ENCODE results near the gene INPP5A.

The INPP5A gene

DNA sequence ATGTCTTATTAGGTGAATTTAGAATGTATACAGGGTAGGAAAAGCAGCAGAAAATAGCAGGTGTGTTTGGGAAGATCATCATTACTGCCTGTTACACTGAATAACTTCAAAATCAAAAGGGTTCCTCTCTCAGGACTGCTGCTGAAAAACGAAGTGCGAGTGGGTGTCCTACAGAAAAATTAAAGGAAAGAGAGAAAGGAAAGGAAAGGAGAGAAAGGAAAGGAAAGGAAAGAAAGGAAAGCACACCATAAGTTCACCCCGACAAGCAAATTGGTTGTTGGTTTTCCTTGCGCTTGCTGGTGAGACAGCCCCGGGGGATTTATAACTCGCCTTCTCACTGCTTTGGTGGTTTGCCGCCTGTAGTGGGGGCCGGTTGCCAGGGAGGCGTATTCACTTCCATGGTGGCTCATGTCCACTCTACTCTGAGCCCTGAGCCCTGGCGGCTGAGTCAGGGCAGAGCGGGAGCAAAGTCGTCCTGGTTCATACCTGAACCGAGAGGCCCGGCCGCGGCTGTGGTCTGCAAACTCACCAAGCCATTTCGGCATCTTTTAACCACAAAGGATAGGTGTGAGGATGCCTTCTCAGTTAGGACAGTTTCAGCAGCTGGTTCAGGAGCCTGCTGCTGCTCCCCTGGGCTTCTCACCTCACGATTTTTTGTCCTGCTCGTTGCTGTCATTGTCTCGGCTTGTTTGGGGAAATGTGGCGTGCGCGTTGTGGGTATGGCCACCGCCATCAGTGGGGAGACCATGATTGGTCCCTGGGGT lies 26.1 kb downstream of the INPP5A start:
- Histone ChIP-seq H3K4me3 (ENCODE audit: control insufficient read depth in 1 of 7, extremely low read depth in 1 of 7, insufficient read depth in 4 of 7, low read depth in 2 of 7, low read length in 6 of 7) (no peak overlapping the region), H3K27me3 (replicated peaks in 2 of 5; ENCODE audit: control insufficient read depth in 4 of 5, insufficient read depth in 5 of 5, low read length in 4 of 5) (no peaks in the 10 kb centered on the region), H3K36me3 (ENCODE audit: control insufficient read depth in 4 of 4, insufficient read depth in 4 of 4, low read length in 3 of 4) (peaks cover 0 to 9% (median under 1%) of the 10 kb centered on the region in 4 experiments), H3K9me3 (ENCODE audit: control extremely low read depth in 1 of 5, control insufficient read depth in 4 of 5, insufficient read depth in 2 of 5, low read depth in 1 of 5, low read length in 4 of 5) (no peaks in the 10 kb centered on the region), H3K4me1 (ENCODE audit: control extremely low read depth in 1 of 4, control insufficient read depth in 4 of 4, insufficient read depth in 4 of 4, low read length in 3 of 4) (peaks cover 6 to 53% (median 23%) of the 10 kb centered on the region in 4 experiments), H3K27ac (ENCODE audit: insufficient read depth in 1 of 2, low read depth in 1 of 2, low read length in 2 of 2, poor library complexity in 1 of 2, severe bottlenecking in 2 of 2) (no peak overlapping the region)
- CTCF ChIA-PET: interaction anchor here (1.2 kb wide), 1 partner anchor 8 kb away, joined by 4 read pairs; no protein-coding TSS in a partner anchor
- 92% methylated on average over 24 of the region's 24 CpGs for WGBS (ENCODE audit: insufficient coverage)
- POLR2A ChIA-PET: no interaction called here
- DNase-seq: no peak

DNA sequence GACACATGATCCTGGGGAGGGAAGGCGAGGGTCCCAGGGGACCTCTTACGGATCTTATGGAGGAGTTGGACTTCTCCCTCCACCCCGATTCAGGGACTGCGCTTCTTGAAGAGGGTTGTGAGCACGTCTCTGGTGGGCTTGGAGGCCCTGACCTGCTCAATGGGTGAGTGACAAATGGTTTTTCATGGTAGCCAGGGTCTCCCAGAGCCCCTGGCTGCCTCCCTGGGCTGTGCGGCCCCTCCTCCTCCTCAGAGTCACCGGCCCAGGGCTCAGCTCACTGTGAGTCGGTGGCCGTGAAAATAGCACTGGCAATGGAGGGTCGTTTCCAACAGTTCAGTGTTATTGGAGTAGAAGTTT lies 26.6 kb downstream of the INPP5A start:
- Histone ChIP-seq H3K4me1 (ENCODE audit: control extremely low read depth in 1 of 4, control insufficient read depth in 4 of 4, insufficient read depth in 4 of 4, low read length in 3 of 4) (peaks cover 6 to 47% (median 22%) of the 10 kb centered on the region in 4 experiments), H3K4me3 (ENCODE audit: control insufficient read depth in 1 of 7, extremely low read depth in 1 of 7, insufficient read depth in 4 of 7, low read depth in 2 of 7, low read length in 6 of 7) (no peak overlapping the region), H3K27ac (ENCODE audit: insufficient read depth in 1 of 2, low read depth in 1 of 2, low read length in 2 of 2, poor library complexity in 1 of 2, severe bottlenecking in 2 of 2) (no peak overlapping the region), H3K9me3 (ENCODE audit: control extremely low read depth in 1 of 5, control insufficient read depth in 4 of 5, insufficient read depth in 2 of 5, low read depth in 1 of 5, low read length in 4 of 5) (no peaks in the 10 kb centered on the region), H3K36me3 (ENCODE audit: control insufficient read depth in 4 of 4, insufficient read depth in 4 of 4, low read length in 3 of 4) (peaks cover 0 to 7% (median under 1%) of the 10 kb centered on the region in 4 experiments), H3K27me3 (replicated peaks in 2 of 5; ENCODE audit: control insufficient read depth in 4 of 5, insufficient read depth in 5 of 5, low read length in 4 of 5) (no peaks in the 10 kb centered on the region)
- WGBS (ENCODE audit: insufficient coverage): 100% methylated on average over 6 of the region's 10 CpGs
- POLR2A ChIA-PET: no interaction called here
- CTCF ChIA-PET: no interaction called here
- no peak for DNase-seq

DNA sequence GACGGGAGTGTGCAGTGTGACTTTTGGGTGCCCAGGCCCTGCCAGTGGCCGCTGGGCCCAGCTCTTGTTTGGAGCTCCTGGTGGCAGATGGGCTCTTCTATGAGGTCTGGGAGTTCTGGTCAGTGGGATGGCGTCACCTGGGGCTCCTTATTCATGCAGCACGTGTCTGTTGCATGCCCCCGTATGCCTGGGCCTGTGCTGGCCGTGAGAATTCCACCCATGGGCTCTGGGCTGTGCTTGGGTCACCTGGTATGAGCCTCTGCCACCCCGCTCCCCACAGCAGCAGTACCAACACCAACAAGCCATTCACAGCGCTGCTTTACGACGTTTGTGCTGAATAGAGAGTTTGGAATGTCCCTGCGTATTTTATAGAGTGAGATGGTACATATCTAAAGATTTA lies 27.1 kb downstream of the INPP5A start:
- Histone ChIP-seq H3K27ac (ENCODE audit: insufficient read depth in 1 of 2, low read depth in 1 of 2, low read length in 2 of 2, poor library complexity in 1 of 2, severe bottlenecking in 2 of 2) (no peak overlapping the region), H3K36me3 (ENCODE audit: control insufficient read depth in 4 of 4, insufficient read depth in 4 of 4, low read length in 3 of 4) (peaks cover 0 to 7% (median under 1%) of the 10 kb centered on the region in 4 experiments), H3K4me1 (ENCODE audit: control extremely low read depth in 1 of 4, control insufficient read depth in 4 of 4, insufficient read depth in 4 of 4, low read length in 3 of 4) (peaks cover 6 to 43% (median 20%) of the 10 kb centered on the region in 4 experiments), H3K27me3 (replicated peaks in 2 of 5; ENCODE audit: control insufficient read depth in 4 of 5, insufficient read depth in 5 of 5, low read length in 4 of 5) (no peaks in the 10 kb centered on the region), H3K9me3 (ENCODE audit: control extremely low read depth in 1 of 5, control insufficient read depth in 4 of 5, insufficient read depth in 2 of 5, low read depth in 1 of 5, low read length in 4 of 5) (no peaks in the 10 kb centered on the region), H3K4me3 (ENCODE audit: control insufficient read depth in 1 of 7, extremely low read depth in 1 of 7, insufficient read depth in 4 of 7, low read depth in 2 of 7, low read length in 6 of 7) (no peak overlapping the region)
- POLR2A ChIA-PET: no interaction called here
- no peak for DNase-seq
- WGBS (ENCODE audit: insufficient coverage): 100% methylated on average over 6 of the region's 11 CpGs
- CTCF ChIA-PET: interaction anchor here (0.9 kb wide), 1 partner anchor 18 kb away, joined by 3 read pairs; no protein-coding TSS in a partner anchor

DNA sequence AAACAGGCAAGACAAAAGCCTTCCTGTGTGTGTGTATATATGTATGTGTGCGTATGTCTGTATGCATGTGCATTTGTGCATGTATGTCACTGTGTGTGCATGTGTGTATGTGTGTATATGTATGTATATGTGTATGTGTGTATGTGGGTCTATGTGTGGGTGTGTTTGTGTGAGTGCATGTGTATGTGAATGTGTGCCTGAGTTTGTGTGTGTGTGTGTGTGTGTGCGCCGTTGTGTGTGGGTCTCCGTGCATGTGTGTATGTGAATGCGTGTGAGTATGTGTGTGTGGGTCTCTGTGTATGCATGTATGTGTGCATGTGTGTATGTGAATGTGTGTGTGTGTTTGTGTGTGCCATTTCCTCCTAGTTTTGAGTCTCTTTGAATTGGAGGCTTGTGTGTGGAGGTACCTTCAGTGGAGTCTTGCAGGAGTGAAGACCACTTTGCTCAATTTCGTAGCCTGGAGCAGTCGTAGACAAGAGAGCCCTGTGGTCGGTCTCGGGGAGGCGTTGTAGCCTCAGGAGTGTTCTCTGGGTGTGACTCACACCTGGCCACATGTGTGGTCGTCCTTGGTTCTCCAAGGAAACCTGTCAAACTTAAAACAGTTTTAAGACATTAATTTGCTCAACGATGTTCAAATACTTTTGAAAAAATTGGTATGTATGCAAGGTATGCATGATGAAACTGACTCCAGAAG lies 28.1 kb downstream of the INPP5A start:
- peaks cover 0 to 7% (median under 1%) of the 10 kb centered on the region in 4 experiments for H3K36me3 ChIP-seq (ENCODE audit: control insufficient read depth in 4 of 4, insufficient read depth in 4 of 4, low read length in 3 of 4)
- H3K27me3 ChIP-seq (replicated peaks in 2 of 5; ENCODE audit: control insufficient read depth in 4 of 5, insufficient read depth in 5 of 5, low read length in 4 of 5): no peaks in the 10 kb centered on the region
- no peak overlapping the region for H3K4me3 ChIP-seq (ENCODE audit: control insufficient read depth in 1 of 7, extremely low read depth in 1 of 7, insufficient read depth in 4 of 7, low read depth in 2 of 7, low read length in 6 of 7)
- ChIA-PET POLR2A (no interaction called here), CTCF (interaction anchor here (0.9 to 2.0 kb wide), 3 partner anchors 10 to 17 kb away, joined by 3 to 6 read pairs (median 4); no protein-coding TSS in a partner anchor)
- no peaks in the 10 kb centered on the region for H3K9me3 ChIP-seq (ENCODE audit: control extremely low read depth in 1 of 5, control insufficient read depth in 4 of 5, insufficient read depth in 2 of 5, low read depth in 1 of 5, low read length in 4 of 5)
- peaks cover under 1 to 40% (median 14%) of the 10 kb centered on the region in 4 experiments for H3K4me1 ChIP-seq (ENCODE audit: control extremely low read depth in 1 of 4, control insufficient read depth in 4 of 4, insufficient read depth in 4 of 4, low read length in 3 of 4)
- WGBS (ENCODE audit: insufficient coverage): 98% methylated on average over 12 of the region's 12 CpGs
- peak in 1 of 3 donors; percentile 14 for DNase-seq
- no peak overlapping the region for H3K27ac ChIP-seq (ENCODE audit: insufficient read depth in 1 of 2, low read depth in 1 of 2, low read length in 2 of 2, poor library complexity in 1 of 2, severe bottlenecking in 2 of 2)

DNA sequence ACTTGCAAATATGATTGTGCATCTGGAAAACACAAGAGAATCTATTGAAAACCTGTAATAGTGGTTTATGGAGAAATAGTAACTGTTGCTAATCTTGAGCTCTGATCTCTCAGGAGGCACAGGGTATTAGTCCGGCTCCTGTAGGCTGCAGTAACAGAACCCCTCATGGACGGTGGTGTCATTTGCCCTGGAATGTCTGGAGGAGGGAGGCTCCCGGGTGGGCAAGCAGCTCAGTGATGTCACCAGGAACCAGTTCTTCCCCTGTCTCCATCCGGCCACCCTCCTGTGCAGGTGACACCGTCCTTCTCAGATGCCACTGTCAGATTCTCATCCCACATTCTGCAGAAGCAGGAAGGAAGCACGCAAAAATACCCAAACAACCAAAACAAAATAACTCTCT lies 29.3 kb downstream of the INPP5A start:
- CTCF ChIA-PET: interaction anchor here (0.8 to 2.0 kb wide), 3 partner anchors 9 to 22 kb away, joined by 3 to 6 read pairs (median 4); no protein-coding TSS in a partner anchor
- no peak for DNase-seq
- H3K36me3 ChIP-seq (ENCODE audit: control insufficient read depth in 4 of 4, insufficient read depth in 4 of 4, low read length in 3 of 4): peaks cover 0 to 7% (median under 1%) of the 10 kb centered on the region in 4 experiments

DNA sequence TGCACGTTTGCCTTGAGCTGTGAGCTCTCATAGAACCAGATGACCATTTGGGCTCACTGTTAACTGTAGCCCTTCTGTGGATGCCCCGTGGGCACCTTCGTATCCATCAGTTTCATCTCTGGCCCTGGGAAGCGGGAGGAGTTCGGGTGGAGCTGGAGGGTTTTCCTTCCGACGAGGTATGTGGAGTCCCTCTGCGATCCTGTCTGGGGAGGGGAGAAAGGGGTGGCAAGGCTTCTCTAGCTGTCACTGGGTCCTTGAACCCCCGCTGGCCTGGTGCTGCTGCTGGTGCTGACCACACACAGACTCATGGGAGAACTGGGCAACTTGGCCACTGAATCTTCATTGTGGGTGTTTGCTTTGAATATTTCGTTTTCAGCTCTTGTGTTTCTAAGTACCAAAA lies 32.7 kb downstream of the INPP5A start:
- Histone ChIP-seq H3K4me3 (ENCODE audit: control insufficient read depth in 1 of 7, extremely low read depth in 1 of 7, insufficient read depth in 4 of 7, low read depth in 2 of 7, low read length in 6 of 7) (no peak overlapping the region), H3K36me3 (ENCODE audit: control insufficient read depth in 4 of 4, insufficient read depth in 4 of 4, low read length in 3 of 4) (no peaks in the 10 kb centered on the region), H3K9me3 (ENCODE audit: control extremely low read depth in 1 of 5, control insufficient read depth in 4 of 5, insufficient read depth in 2 of 5, low read depth in 1 of 5, low read length in 4 of 5) (no peaks in the 10 kb centered on the region), H3K4me1 (ENCODE audit: control extremely low read depth in 1 of 4, control insufficient read depth in 4 of 4, insufficient read depth in 4 of 4, low read length in 3 of 4) (peaks cover 2 to 57% (median 39%) of the 10 kb centered on the region in 4 experiments), H3K27me3 (replicated peaks in 2 of 5; ENCODE audit: control insufficient read depth in 4 of 5, insufficient read depth in 5 of 5, low read length in 4 of 5) (no peaks in the 10 kb centered on the region), H3K27ac (ENCODE audit: insufficient read depth in 1 of 2, low read depth in 1 of 2, low read length in 2 of 2, poor library complexity in 1 of 2, severe bottlenecking in 2 of 2) (no peak overlapping the region)
- no peak for DNase-seq
- 94% methylated on average over 6 of the region's 10 CpGs for WGBS (ENCODE audit: insufficient coverage)
- ChIA-PET CTCF (interaction anchor here (2.0 to 3.0 kb wide), 3 partner anchors 19 to 40 kb away, joined by 4 to 13 read pairs (median 9); no protein-coding TSS in a partner anchor), POLR2A (no interaction called here)

More for the DNA sequence above, 29.3 kb downstream of the INPP5A start:
- no peak overlapping the region for H3K27ac ChIP-seq (ENCODE audit: insufficient read depth in 1 of 2, low read depth in 1 of 2, low read length in 2 of 2, poor library complexity in 1 of 2, severe bottlenecking in 2 of 2)
- POLR2A ChIA-PET: no interaction called here
- WGBS (ENCODE audit: insufficient coverage): 95% methylated on average over 4 of the region's 6 CpGs
- H3K4me3 ChIP-seq (ENCODE audit: control insufficient read depth in 1 of 7, extremely low read depth in 1 of 7, insufficient read depth in 4 of 7, low read depth in 2 of 7, low read length in 6 of 7): no peak overlapping the region
- peaks cover 0 to 43% (median 21%) of the 10 kb centered on the region in 4 experiments for H3K4me1 ChIP-seq (ENCODE audit: control extremely low read depth in 1 of 4, control insufficient read depth in 4 of 4, insufficient read depth in 4 of 4, low read length in 3 of 4)
- no peaks in the 10 kb centered on the region for H3K27me3 ChIP-seq (replicated peaks in 2 of 5; ENCODE audit: control insufficient read depth in 4 of 5, insufficient read depth in 5 of 5, low read length in 4 of 5)
- no peaks in the 10 kb centered on the region for H3K9me3 ChIP-seq (ENCODE audit: control extremely low read depth in 1 of 5, control insufficient read depth in 4 of 5, insufficient read depth in 2 of 5, low read depth in 1 of 5, low read length in 4 of 5)

Data from common myeloid progenitor, CD34-positive (primary cell).